IPS-NIHi7 (cell line): ENCODE measurements around the gene DDT.
A peak's percentile ranks its signal among the peaks of the same experiment; 100 is the strongest.
"Not testable (repeated sequence)": the region's sequence is repeated elsewhere in the genome, so short reads cannot be mapped to it uniquely, and the experiment has no call there.

Experiments used
- DNase-seq: peaks from one replicate; pipeline ENCODE4 v3.0.0; 2012; ENCODE audit warnings: mixed read lengths; ENCODE audit errors: extremely low spot score

DDT gene

DNA sequence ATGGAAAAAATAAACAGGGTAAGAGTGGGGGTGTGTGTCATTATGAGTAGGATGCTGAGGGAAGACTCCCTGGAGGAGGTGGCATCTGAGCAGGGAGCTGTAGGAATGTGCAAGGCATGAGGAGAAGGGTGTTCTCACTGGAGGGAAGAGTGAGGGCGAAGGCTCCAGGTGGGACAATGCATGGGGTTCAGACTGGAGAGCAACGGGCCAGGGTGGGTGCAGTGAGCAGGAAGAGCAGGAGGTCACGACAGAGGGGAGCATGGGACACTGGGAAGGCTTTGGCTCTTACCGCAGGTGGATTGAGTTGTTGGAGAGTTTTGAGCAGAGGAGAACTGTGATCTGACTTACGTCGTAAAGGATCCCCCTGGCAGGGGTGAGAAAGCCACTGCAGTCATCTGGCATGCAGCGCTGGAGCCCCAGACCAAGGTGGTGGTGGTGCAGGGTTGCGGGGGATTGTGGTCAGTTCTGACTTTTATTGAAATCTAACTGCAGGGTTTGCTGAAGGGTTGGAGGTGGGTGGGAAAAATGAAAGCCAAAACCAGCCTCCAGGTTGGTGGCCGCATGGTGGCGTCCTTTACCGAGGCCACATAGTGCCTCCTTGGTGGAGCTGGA lies 21.3 kb downstream of the DDT start:
- DNase-seq: not testable (repeated sequence)

DNA sequence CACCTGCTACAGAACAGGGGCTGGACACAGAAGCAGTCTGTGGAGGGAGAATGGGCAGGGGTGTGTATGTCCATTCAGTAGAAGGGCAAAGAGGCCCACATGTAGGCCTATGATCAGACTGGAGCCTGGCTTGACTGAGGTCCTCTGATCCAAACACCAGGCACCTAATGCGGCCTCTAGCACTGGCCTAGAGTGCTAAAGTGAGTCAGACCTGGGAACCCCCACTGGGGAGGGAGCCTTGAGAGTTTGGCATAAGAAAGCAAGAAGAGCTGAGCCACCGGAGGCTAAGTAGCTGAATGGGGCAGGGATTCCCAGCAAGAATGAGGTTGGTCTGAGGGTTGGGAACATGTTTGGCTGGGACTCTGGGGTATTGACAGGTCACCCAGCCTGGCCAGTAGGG lies 22.9 kb downstream of the DDT start:
- peak; percentile 30 for DNase-seq

DNA sequence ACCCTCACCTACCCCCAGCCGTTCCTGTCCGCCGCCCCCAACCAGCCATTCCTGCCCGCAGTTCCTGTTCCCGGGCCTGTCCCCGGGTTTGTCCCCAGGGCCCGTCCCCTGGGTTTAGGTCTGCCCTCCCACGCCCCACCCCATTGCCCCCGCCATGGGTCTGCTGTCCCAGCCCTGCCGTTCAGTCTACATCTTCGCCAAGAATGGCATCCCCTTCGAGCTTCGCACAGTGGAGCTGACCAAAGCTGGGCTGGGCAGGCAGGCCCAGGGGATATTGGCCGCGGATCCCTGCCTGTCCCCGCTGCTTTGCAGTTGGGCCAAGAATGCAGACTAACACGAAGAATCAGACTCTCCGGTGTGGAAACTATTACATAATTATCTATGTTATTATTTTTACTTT lies 24.5 kb downstream of the DDT start:
- DNase-seq: not testable (repeated sequence)

DNA sequence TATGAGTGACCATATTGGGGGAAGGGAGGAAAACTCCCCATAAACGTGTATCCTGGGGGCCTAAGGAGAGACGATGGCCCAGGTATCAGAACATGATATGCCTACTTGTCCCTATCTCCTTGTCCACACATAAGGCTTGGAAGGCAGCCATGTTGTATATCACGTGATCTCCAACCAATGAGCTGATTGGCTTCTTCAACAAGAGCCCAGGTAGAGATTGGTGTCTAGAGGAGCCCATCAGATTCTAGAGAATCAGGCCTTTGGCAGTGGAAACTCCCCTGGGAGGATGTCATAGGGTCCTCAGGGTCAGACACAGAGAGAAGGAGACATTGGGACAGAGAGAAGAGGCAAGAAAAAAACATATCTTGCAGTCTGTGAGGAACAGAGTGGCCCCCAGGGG lies 26.9 kb downstream of the DDT start:
- DNase-seq: not testable (repeated sequence)

DNA sequence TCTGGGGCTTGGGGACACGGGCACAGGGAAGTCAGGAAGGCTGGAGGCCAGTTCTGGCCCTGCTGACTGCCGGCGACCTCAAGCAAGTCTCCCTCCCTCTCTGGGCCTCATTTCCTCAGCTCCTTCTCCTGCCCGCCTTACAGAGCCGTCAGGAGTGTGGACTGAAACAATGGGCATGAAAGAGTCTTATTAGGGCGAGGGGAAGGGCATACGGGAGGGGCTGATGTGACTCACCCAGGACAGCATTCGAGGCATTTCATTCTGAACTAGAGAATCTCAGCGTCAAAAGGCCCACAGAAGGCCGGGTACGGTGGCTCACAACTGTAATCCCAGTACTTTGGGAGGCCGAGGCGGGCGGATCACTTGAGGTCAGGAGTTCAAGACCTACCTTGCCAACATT lies 34.1 kb downstream of the DDT start:
- not testable (repeated sequence) for DNase-seq

DNA sequence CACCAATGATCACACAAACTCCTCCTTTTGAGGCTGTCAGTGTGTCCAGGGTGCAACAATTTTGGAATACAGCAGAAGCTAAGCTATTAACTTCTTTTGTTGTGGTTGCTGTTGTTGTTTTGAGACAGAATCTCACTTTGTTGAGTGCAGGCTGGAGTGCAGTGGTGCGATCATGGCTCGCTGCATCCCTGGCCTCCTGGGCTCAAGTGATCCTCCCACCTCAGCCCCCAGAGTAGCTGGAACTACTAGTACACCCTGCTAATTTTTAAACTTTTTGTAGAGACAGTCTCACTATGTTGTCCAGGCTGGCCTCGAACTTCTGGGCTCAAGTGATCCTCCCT lies 35.3 kb downstream of the DDT start:
- DNase-seq: no peak

DNA sequence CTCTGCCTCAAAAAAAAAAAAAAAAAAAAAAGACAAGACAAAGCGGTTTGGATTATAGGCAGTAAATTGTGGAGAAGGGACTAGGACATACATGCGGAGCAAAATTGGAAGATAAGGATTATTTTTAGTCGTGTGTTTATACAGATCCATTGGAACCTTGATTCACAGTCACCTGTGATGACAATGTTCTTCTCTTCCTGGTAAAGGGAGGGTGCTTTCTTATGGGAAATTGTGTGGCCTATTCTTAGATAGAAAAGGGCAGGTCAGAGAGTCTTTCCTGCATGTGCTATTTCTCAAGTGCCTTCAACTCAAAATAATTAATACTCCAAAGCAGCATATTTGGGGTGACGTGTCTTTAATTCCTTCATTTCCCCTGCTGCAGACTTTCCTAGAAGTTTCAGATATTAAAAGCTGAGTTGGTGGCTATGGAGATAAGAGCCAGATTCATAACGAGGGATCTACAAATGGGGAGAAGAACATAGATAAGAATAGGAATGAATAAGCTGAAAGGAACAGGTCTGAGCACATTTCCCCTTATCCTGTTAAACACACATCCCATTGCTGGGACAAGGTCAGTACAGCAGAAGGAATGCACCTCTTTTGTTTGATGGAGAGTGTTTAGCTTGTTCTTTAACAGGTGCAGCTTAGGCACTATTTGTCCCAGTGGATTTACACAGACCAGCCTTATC lies 35.8 kb downstream of the DDT start:
- DNase-seq: no peak

DNA sequence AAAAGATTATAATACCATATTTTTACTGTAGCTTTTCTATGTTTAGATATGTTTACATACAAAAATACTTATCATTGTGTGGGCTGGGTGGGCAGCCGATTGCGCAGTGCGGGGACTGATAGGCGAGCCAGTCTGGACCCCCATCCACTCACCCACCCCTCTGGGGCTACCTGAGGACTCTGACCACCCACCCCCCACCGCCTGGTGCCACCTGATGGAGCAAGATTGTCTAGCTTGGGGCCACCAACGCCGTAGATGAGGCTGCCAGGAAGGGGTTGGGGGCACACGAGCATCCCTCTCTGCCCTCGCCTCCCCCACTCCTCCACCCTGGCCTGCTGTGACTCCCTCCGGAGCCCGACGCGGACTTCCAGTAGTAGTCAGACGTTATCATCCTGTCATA lies 47.7 kb downstream of the DDT start:
- peak; percentile 1 for DNase-seq

DNA sequence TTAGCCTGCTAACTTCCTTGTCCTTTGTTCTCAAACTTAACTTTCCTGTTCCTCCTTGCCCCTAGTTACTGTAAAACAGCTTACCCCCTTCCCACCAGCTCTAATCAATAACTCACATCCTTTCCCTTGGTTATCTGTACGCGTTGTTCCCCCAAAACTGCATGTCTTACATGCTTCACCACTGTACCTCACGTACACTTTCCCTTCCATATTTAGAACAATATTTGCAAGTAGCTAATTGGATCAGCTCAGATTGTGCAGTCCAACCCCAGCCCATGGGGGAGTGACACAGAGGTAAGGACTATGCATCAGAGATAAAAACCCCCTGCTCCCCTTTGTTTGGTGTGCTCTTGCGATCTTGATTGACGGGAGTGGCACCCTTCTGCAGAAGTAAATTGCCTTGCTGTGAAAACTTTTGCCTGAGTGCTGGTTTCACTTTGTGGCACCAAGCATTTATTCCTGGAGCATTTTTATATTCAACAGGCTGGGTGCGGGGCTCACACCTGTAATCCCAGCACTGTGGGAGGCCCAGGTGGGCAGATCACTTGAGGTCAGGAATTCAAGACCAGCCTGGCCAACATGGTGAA lies 49.1 kb downstream of the DDT start:
- no peak for DNase-seq

DNA sequence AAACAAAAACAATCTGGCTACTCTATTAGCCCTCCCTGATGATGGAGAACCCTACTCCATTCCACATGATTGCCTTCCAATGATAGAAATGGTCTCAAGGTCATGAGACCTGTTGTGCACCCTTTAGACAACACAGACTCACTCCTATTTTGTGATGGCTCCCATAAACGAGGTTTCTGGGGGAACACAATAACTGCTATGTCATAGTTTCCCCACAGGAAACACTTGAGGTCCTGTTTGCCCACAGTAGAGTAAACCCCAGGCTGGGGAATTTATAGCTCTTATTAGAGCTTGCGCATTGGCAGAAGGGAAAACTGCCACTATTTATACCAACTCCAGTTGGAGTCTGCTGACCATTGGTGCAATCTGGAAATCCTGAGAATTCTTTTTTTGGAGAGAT lies 51.3 kb downstream of the DDT start:
- peak; percentile 0 for DNase-seq

DNA sequence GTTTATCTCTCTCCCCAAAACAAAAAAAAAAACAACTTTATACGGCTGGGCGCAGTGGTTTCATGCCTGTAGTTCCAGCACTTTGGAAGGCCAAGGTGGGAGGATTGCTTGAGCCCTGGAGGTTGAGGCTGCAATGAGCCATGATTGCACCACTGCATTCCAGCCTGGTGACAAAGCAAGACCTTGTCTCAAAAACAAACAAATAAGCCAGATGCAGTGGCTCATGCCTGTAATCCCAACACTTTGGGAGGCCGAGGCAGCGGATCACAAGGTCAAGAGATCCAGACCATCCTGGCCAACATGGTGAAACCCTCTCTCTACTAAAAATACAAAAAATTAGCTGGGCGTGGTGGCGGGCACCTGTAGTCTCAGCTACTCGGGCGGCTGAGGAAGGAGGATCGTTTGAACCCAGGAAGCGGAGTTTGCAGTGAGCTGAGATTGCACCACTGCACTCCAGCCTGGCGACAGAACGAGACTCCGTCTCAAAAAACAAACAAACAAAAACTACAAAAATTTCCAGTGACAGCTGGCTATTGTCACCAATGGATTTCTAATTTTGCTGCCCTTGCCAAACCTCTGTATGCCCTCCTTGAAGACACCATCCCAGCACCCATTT lies 52.5 kb downstream of the DDT start:
- not testable (repeated sequence) for DNase-seq
